ENCODE measurements around the gene SH2D7.
A peak's percentile ranks its signal among the peaks of the same experiment; 100 is the strongest.
"Not testable (repeated sequence)": the region's sequence is repeated elsewhere in the genome, so short reads cannot be mapped to it uniquely, and the experiment has no call there.

SH2D7 gene

GRCh38 chr15:78146425-78147154 is 54.2 kb downstream of the SH2D7 start:
- no peak for DNase-seq

GRCh38 chr15:78147566-78147965 is 55.2 kb downstream of the SH2D7 start:
- no peak for DNase-seq

- DNase-seq = peak; percentile 53
These were observed 56.2 kb downstream of the SH2D7 start for GRCh38 chr15:78148392-78149067.

- DNase-seq = peak; percentile 94
These were observed 56.9 kb downstream of the SH2D7 start, which contains the start of gene IDH3A for GRCh38 chr15:78149068-78149804. Gene IDH3A (plus strand): TSS chr15:78149362. CDS start chr15:78149404, 42 bp downstream.

GRCh38 chr15:78149805-78150751 is 57.7 kb downstream of the SH2D7 start:
- DNase-seq = peak; percentile 38

GRCh38 chr15:78151075-78151474 is 58.7 kb downstream of the SH2D7 start:
- DNase-seq = not testable (repeated sequence)
